Spleen (tissue), 11 donors: Measurements from ENCODE around the gene ARHGEF10L. TPM values are rescaled to one million over a fixed set of nuclear protein-coding genes. Genes with fewer than 3 reads are reported as not detected.

Experiments used
- DNase-seq: peaks from one replicate; pipeline ENCODE4 v3.0.0-alpha.2; 2020
- H3K27ac ChIP-seq, 8 donors: fragments of 200-600 bp; sonication (generic) in 7 of 8; 1 replicate in 4 of 8; 2 replicates in 4 of 8; pipeline versions ENCODE4 v1.5.0 to v1.8.0; 2016 to 2021; ENCODE audit warnings: inconsistent platforms in 4 of 8, mild to moderate bottlenecking in 4 of 8, moderate library complexity in 1 of 8
- H3K27me3 ChIP-seq, 7 donors: fragments of 200-600 bp; sonication (generic) in 6 of 7; replicated peaks in 1 of 7; 1 replicate in 4 of 7; 2 replicates in 3 of 7; pipeline versions ENCODE4 v1.5.0 to v1.8.0; 2016 to 2021; ENCODE audit warnings: inconsistent platforms in 3 of 7, mild to moderate bottlenecking in 1 of 7
- H3K36me3 ChIP-seq, 6 donors: fragments of 200-600 bp; sonication (generic) in 5 of 6; 1 replicate in 4 of 6; 2 replicates in 2 of 6; pipeline versions ENCODE4 v1.5.0 to v1.8.0; 2016 to 2021; ENCODE audit warnings: inconsistent platforms in 2 of 6
- H3K4me1 ChIP-seq, 6 donors: fragments of 200-600 bp; sonication (generic) in 5 of 6; 1 replicate in 3 of 6; 2 replicates in 3 of 6; pipeline versions ENCODE4 v1.5.0 to v1.8.0; 2016 to 2021; ENCODE audit warnings: inconsistent platforms in 3 of 6
- H3K4me3 ChIP-seq, 8 donors: fragments of 200-600 bp; sonication (generic) in 7 of 8; 1 replicate in 4 of 8; 2 replicates in 4 of 8; pipeline versions ENCODE4 v1.5.0 to v1.8.0; 2016 to 2021; ENCODE audit warnings: inconsistent platforms in 4 of 8, mild to moderate bottlenecking in 4 of 8, moderate library complexity in 2 of 8
- H3K9me3 ChIP-seq, 8 donors: fragments of 200-600 bp; sonication (generic) in 7 of 8; 1 replicate in 4 of 8; 2 replicates in 4 of 8; pipeline versions ENCODE4 v1.5.0 to v1.8.0; 2016 to 2021; ENCODE audit warnings: inconsistent platforms in 4 of 8
- CTCF ChIP-seq, 11 experiments: fragments of 200-600 bp in 7 of 11; fragments of 450-650 bp in 4 of 11; sonication (generic) in 4 of 11; IDR thresholded peaks in 8 of 11; conservative IDR thresholded peaks in 3 of 11; 1 replicate in 7 of 11; 2 replicates in 4 of 11; pipeline versions ENCODE4 v1.4.0 to v1.8.0; 2016 to 2021; ENCODE audit warnings: antibody characterized with exemption in 11 of 11, inconsistent platforms in 4 of 11, mild to moderate bottlenecking in 1 of 11
- POLR2A ChIP-seq, 3 donors: fragments of 450-650 bp; IDR thresholded peaks; one replicate each; pipeline ENCODE4 v1.5.1; 2017; ENCODE audit warnings: antibody characterized with exemption in 3 of 3, mild to moderate bottlenecking in 1 of 3
- POLR2AphosphoS5 ChIP-seq, 3 donors: sonication (generic); formaldehyde crosslinking; IDR thresholded peaks; one replicate each; pipeline ENCODE4 v1.5.1; 2017; ENCODE audit warnings: antibody characterized with exemption in 3 of 3
- WGBS, 5 donors: extraction: QIAGEN DNeasy Blood & Tissue Kit in 3 of 5; methylation state at CpG; one replicate each; pipeline versions ENCODE4 v1.1.5 to v1.1.7; 2013 to 2018; 5-methylcytosine and 5-hydroxymethylcytosine counted together
- intact Hi-C: fragments of 100-400 bp; cut with DNase I; formaldehyde crosslinking; loops from one replicate; pipeline ENCODE4 v1.15.0; 2023; ENCODE audit warnings: low total_unique reads
- polyA plus RNA-seq, 3 donors: library from polyadenylated mRNA; stranded (reverse); fragments of 200-250 nt; gene quantifications; one replicate each; pipeline ENCODE4 v1.2.1, GENCODE V29; 2013
- total RNA-seq, 7 donors: library from RNA; depleted of rRNA in 3 of 7; stranded (reverse); fragments of >200 nt in 3 of 7; fragmentation: NEBNext Ultra II Directional in 4 of 7; extraction: Animal tissue kit (Norgen Biotek cat#: 25700) in 4 of 7; gene quantifications; one replicate each; pipeline versions ENCODE4 v1.1.0 to v1.2.1, GENCODE V29; 2016 to 2021
- donor health status: healthy with polysubstance abuse.
- donor health status: DM: no; HTN: no; CAD: no; lungs with moderate emphysema.
- donor health status: DM: no; HTN: no; CAD: no.
- donor health status: Bipolar disorder and iron deficiency.
- donor health status: healthy.
- donor health status: DM: no; HTN: no; CAD: no.
- donor health status: DM: yes; HTN: yes; CAD: no.

Gene ARHGEF10L
- total and polyA plus RNA-seq, 10 donors, result 10.0 to 40.9 (median 21.4) TPM

DNA sequence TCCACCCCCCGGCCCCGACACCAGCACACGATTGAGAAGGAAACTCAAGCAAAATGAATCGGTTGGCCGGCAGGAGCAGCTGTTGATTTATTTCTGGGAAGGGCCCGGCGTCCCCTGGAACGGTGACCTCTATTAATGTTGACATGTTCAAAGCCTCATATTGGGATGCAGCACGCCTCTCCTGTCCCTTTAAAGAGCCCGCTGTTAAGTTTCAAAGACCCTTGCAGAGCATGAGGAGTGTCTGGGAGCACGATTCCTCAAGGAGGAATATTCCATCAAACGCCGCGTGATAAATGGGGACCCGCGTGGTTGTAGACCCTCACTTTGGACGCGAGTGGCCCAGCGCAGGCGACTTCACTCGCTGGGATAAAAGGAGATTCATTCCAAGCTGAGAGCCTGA, 194.2 kb downstream of the ARHGEF10L start:
- whole genome bisulfite sequencing, 5 donors, result 65 to 75% (median 70%) methylated on average over 21 of the region's 21 CpGs

GRCh38 chr1:17734609-17735008, 195.1 kb downstream of the ARHGEF10L start:
- no peaks in the 10 kb centered on the region for H3K9me3 ChIP-seq

More for the DNA sequence above, 194.2 kb downstream of the ARHGEF10L start:
- intact Hi-C loops, result no loop called here
- Histone ChIP-seq H3K4me1 (no peaks in the 10 kb centered on the region), H3K4me3 (no peak overlapping the region), H3K27ac (no peak overlapping the region), H3K27me3 (peaks cover 0 to 33% (median 12%) of the 10 kb centered on the region in 7 donors), H3K9me3 (peaks cover 0 to under 1% (median 0%) of the 10 kb centered on the region in 8 donors), H3K36me3 (no peaks in the 10 kb centered on the region)
- DNase-seq, result no peak
- no peak for TF ChIP-seq CTCF (IDR thresholded peaks at IDR 0.05 in 8 of 11, conservative IDR thresholded peaks at IDR 0.05 in 3 of 11)

GRCh38 chr1:17735348-17735747, 195.8 kb downstream of the ARHGEF10L start:
- Histone ChIP-seq H3K4me1 (no peaks in the 10 kb centered on the region), H3K9me3 (no peaks in the 10 kb centered on the region), H3K4me3 (no peak overlapping the region), H3K36me3 (no peaks in the 10 kb centered on the region), H3K27ac (no peak overlapping the region), H3K27me3 (peaks cover 0 to 39% (median 7%) of the 10 kb centered on the region in 7 donors)
- no peak for DNase-seq
- WGBS, 5 donors, result 65 to 84% (median 82%) methylated on average over 2 of the region's 2 CpGs
- intact Hi-C loops, result no loop called here
- TF ChIP-seq POLR2A (IDR thresholded peaks at IDR 0.05) (no peak), CTCF (IDR thresholded peaks at IDR 0.05 in 8 of 11, conservative IDR thresholded peaks at IDR 0.05 in 3 of 11) (no peak), POLR2AphosphoS5 (IDR thresholded peaks at IDR 0.05) (no peak)

More at GRCh38 chr1:17734609-17735008, 195.1 kb downstream of the ARHGEF10L start:
- intact Hi-C loops, result no loop called here
- Histone ChIP-seq H3K36me3 (no peaks in the 10 kb centered on the region), H3K27me3 (peaks cover 0 to 36% (median 4%) of the 10 kb centered on the region in 7 donors), H3K4me3 (no peak overlapping the region), H3K4me1 (no peaks in the 10 kb centered on the region), H3K27ac (no peak overlapping the region)
- TF ChIP-seq POLR2A (IDR thresholded peaks at IDR 0.05) (no peak), CTCF (IDR thresholded peaks at IDR 0.05 in 8 of 11, conservative IDR thresholded peaks at IDR 0.05 in 3 of 11) (no peak), POLR2AphosphoS5 (IDR thresholded peaks at IDR 0.05) (no peak)
- DNase-seq, result no peak
- WGBS, 5 donors, result 81 to 87% (median 85%) methylated on average over 7 of the region's 7 CpGs

GRCh38 chr1:17735793-17736192, 196.3 kb downstream of the ARHGEF10L start:
- H3K4me3 ChIP-seq, result no peak overlapping the region
- DNase-seq, result no peak
- H3K9me3 ChIP-seq, result no peaks in the 10 kb centered on the region
- 49 to 62% (median 60%) methylated on average over 6 to 7 of the region's 7 CpGs for WGBS, 5 donors
- peaks cover 0 to 44% (median 12%) of the 10 kb centered on the region in 7 donors for H3K27me3 ChIP-seq
- no peak overlapping the region for H3K27ac ChIP-seq
- H3K4me1 ChIP-seq, result no peaks in the 10 kb centered on the region
- intact Hi-C loops, result no loop called here
- no peak for TF ChIP-seq POLR2AphosphoS5 (IDR thresholded peaks at IDR 0.05)
- TF ChIP-seq POLR2A (IDR thresholded peaks at IDR 0.05), result no peak
- TF ChIP-seq CTCF (IDR thresholded peaks at IDR 0.05 in 8 of 11, conservative IDR thresholded peaks at IDR 0.05 in 3 of 11), result no peak
- no peaks in the 10 kb centered on the region for H3K36me3 ChIP-seq
